Fibroblast of lung (primary cell): Measurements from ENCODE around the gene HP1BP3. TPM values are rescaled to one million over a fixed set of nuclear protein-coding genes. Genes with fewer than 3 reads are reported as not detected.

Source experiments
- DNase-seq, 2 donors: peaks; one replicate each; pipeline versions ENCODE4 v3.0.0 to v3.0.0-alpha.2; 2010; ENCODE audit warnings: low read depth in 2 of 2
- H2AFZ ChIP-seq: 2 replicates; pipeline ENCODE4 v1.5.1; 2012; ENCODE audit warnings: low read length, control low read depth, inconsistent platforms
- H3K27ac ChIP-seq: 2 replicates; pipeline ENCODE4 v1.5.1; 2011; ENCODE audit warnings: low read length, control low read depth; ENCODE audit not compliant: insufficient read depth
- H3K27me3 ChIP-seq: 2 replicates; pipeline ENCODE4 v1.5.1; 2011; ENCODE audit warnings: mild to moderate bottlenecking, low read length; ENCODE audit not compliant: control insufficient read depth, insufficient read depth
- H3K36me3 ChIP-seq: 2 replicates; pipeline ENCODE4 v1.5.1; 2011; ENCODE audit warnings: low read length; ENCODE audit not compliant: control insufficient read depth, insufficient read depth
- H3K4me1 ChIP-seq: 2 replicates; pipeline ENCODE4 v1.5.1; 2011; ENCODE audit warnings: low read length; ENCODE audit not compliant: control insufficient read depth, insufficient read depth; ENCODE audit errors: extremely low read depth
- H3K4me2 ChIP-seq: 2 replicates; pipeline ENCODE4 v1.5.1; 2011; ENCODE audit warnings: low read length, control low read depth; ENCODE audit not compliant: insufficient read depth; ENCODE audit errors: extremely low read depth
- H3K4me3 ChIP-seq, 4 experiments: fragments of 200-600 bp in 1 of 4; sonication (generic) in 1 of 4; replicated peaks in 1 of 4; 2 replicates each; pipeline ENCODE4 v1.5.1; 2011 to 2016; ENCODE audit warnings: low read length in 4 of 4, low read depth in 3 of 4, mild to moderate bottlenecking in 3 of 4, control low read depth in 2 of 4, inconsistent platforms in 1 of 4, mixed read lengths in 1 of 4; ENCODE audit not compliant: insufficient read depth in 1 of 4; ENCODE audit errors: control extremely low read depth in 1 of 4
- H3K79me2 ChIP-seq: 2 replicates; pipeline ENCODE4 v1.5.1; 2012; ENCODE audit warnings: mild to moderate bottlenecking, low read length, inconsistent platforms; ENCODE audit not compliant: control insufficient read depth, insufficient read depth
- H3K9ac ChIP-seq: 2 replicates; pipeline ENCODE4 v1.5.1; 2011; ENCODE audit warnings: mild to moderate bottlenecking, low read length, control low read depth; ENCODE audit not compliant: insufficient read depth
- H3K9me3 ChIP-seq: 2 replicates; pipeline ENCODE4 v1.5.1; 2012; ENCODE audit warnings: low read depth, low read length; ENCODE audit not compliant: control insufficient read depth, insufficient read depth
- H4K20me1 ChIP-seq: 2 replicates; pipeline ENCODE4 v1.5.1; 2011; ENCODE audit warnings: low read length; ENCODE audit not compliant: control insufficient read depth, insufficient read depth; ENCODE audit errors: extremely low read depth
- CTCF ChIP-seq, 2 donors: IDR thresholded peaks in 1 of 2; conservative IDR thresholded peaks in 1 of 2; 1 replicate in 1 of 2; 2 replicates in 1 of 2; pipeline ENCODE4 v1.5.1; 2011 to 2012; ENCODE audit warnings: low read length in 2 of 2, control low read depth in 1 of 2, inconsistent platforms in 1 of 2, low read depth in 1 of 2, mild to moderate bottlenecking in 1 of 2
- EZH2 ChIP-seq: IDR thresholded peaks from 2 replicates; pipeline ENCODE4 v1.5.1; 2012; ENCODE audit warnings: low read length, control low read depth, mild to moderate bottlenecking; ENCODE audit errors: missing control alignments
- polyA plus RNA-seq, 2 donors: library from polyadenylated mRNA; depleted of rRNA in 1 of 2; stranded (reverse) in 1 of 2; unstranded in 1 of 2; fragments of >200 nt; gene quantifications; 2 replicates each; pipeline ENCODE4 v1.2.1, GENCODE V29; 2011 to 2012; ENCODE audit warnings: missing spikeins in 1 of 2
- total RNA-seq: library from RNA; depleted of rRNA; stranded (reverse); fragments of >200 nt; gene quantifications from 2 replicates; pipeline ENCODE4 v1.2.1, GENCODE V29; 2014

The HP1BP3 gene
- total and polyA plus RNA-seq, 2 donors (not counting 1 experiment from before 2014, with no cell fraction given): 201 to 255 TPM

GRCh38 chr1:20710469-20711284, 76.4 kb downstream of the HP1BP3 start:
- no peaks in the 10 kb centered on the region for H3K27me3 ChIP-seq
- no peak overlapping the region for H3K27ac ChIP-seq
- H4K20me1 ChIP-seq: no peaks in the 10 kb centered on the region
- H3K4me1 ChIP-seq: no peaks in the 10 kb centered on the region
- DNase-seq: no peak
- no peaks in the 10 kb centered on the region for H3K9me3 ChIP-seq
- H3K4me3 ChIP-seq: no peak overlapping the region
- no peaks in the 10 kb centered on the region for H3K79me2 ChIP-seq
- no peak overlapping the region for H3K9ac ChIP-seq
- TF ChIP-seq CTCF (conservative IDR thresholded peaks at IDR 0.05 in 1 of 2, IDR thresholded peaks at IDR 0.05 in 1 of 2; ENCODE audit: low read depth in 1 of 2, low read length in 2 of 2) (no peak), EZH2 (no peak)
- no peak overlapping the region for H3K4me2 ChIP-seq
- no peaks in the 10 kb centered on the region for H3K36me3 ChIP-seq
- H2AFZ ChIP-seq: no peak overlapping the region

- Histone ChIP-seq H2AFZ (no peak overlapping the region), H3K27me3 (no peaks in the 10 kb centered on the region), H3K4me3 (no peak overlapping the region), H4K20me1 (no peaks in the 10 kb centered on the region), H3K79me2 (no peaks in the 10 kb centered on the region), H3K9me3 (no peaks in the 10 kb centered on the region), H3K4me1 (no peaks in the 10 kb centered on the region), H3K4me2 (no peak overlapping the region), H3K9ac (no peak overlapping the region), H3K36me3 (no peaks in the 10 kb centered on the region), H3K27ac (no peak overlapping the region)
- TF ChIP-seq CTCF (conservative IDR thresholded peaks at IDR 0.05 in 1 of 2, IDR thresholded peaks at IDR 0.05 in 1 of 2; ENCODE audit: low read depth in 1 of 2, low read length in 2 of 2) (no peak), EZH2 (no peak)
- no peak for DNase-seq
Measured at GRCh38 chr1:20709868-20710267, 77.2 kb downstream of the HP1BP3 start.

GRCh38 chr1:20708891-20709290, 78.2 kb downstream of the HP1BP3 start:
- no peak for DNase-seq
- no peaks in the 10 kb centered on the region for H3K4me1 ChIP-seq
- no peak overlapping the region for H3K27ac ChIP-seq
- no peaks in the 10 kb centered on the region for H3K79me2 ChIP-seq
- H2AFZ ChIP-seq: no peak overlapping the region
- TF ChIP-seq EZH2: no peak
- TF ChIP-seq CTCF (conservative IDR thresholded peaks at IDR 0.05 in 1 of 2, IDR thresholded peaks at IDR 0.05 in 1 of 2; ENCODE audit: low read depth in 1 of 2, low read length in 2 of 2): no peak
- H3K36me3 ChIP-seq: no peaks in the 10 kb centered on the region
- H3K9ac ChIP-seq: no peak overlapping the region
- H4K20me1 ChIP-seq: no peaks in the 10 kb centered on the region
- H3K4me3 ChIP-seq: no peak overlapping the region
- H3K27me3 ChIP-seq: no peaks in the 10 kb centered on the region
- no peaks in the 10 kb centered on the region for H3K9me3 ChIP-seq
- H3K4me2 ChIP-seq: no peak overlapping the region
